Sigmoid colon (tissue), 7 donors: ENCODE measurements around the gene MBOAT7. TPM values are rescaled to one million over a fixed set of nuclear protein-coding genes. Genes with fewer than 3 reads are reported as not detected.

ENCODE experiments used
- DNase-seq: peaks from one replicate; pipeline ENCODE4 v3.0.0-alpha.2; 2019
- H3K27ac ChIP-seq, 4 donors: fragments of 200-600 bp; sonication (generic); one replicate each; pipeline ENCODE4 v1.5.1; 2016 to 2019; ENCODE audit warnings: mild to moderate bottlenecking in 1 of 4
- H3K27me3 ChIP-seq, 3 donors: fragments of 200-600 bp; sonication (generic); one replicate each; pipeline ENCODE4 v1.5.1; 2019; ENCODE audit warnings: mild to moderate bottlenecking in 1 of 3
- H3K36me3 ChIP-seq, 4 donors: fragments of 200-600 bp; sonication (generic); one replicate each; pipeline ENCODE4 v1.5.1; 2016 to 2019
- H3K4me1 ChIP-seq, 4 donors: fragments of 200-600 bp; sonication (generic); one replicate each; pipeline ENCODE4 v1.5.1; 2017 to 2019
- H3K4me3 ChIP-seq, 4 donors: fragments of 200-600 bp; sonication (generic); one replicate each; pipeline ENCODE4 v1.5.1; 2017 to 2019; ENCODE audit warnings: mild to moderate bottlenecking in 2 of 4, moderate library complexity in 1 of 4
- H3K9me3 ChIP-seq, 4 donors: fragments of 200-600 bp in 3 of 4; sonication (generic) in 3 of 4; one replicate each; pipeline versions ENCODE4 v1.5.1 to v1.6.1; 2013 to 2019
- CTCF ChIP-seq, 4 experiments: fragments of 450-650 bp in 3 of 4; fragments of 200-600 bp in 1 of 4; IDR thresholded peaks; one replicate each; pipeline ENCODE4 v1.5.1; 2016 to 2019; ENCODE audit warnings: antibody characterized with exemption in 4 of 4, mild to moderate bottlenecking in 3 of 4, moderate library complexity in 2 of 4
- EP300 ChIP-seq, 4 donors: sonication (generic); formaldehyde crosslinking; IDR thresholded peaks; one replicate each; pipeline ENCODE4 v1.6.1; 2017; ENCODE audit warnings: antibody characterized with exemption in 4 of 4
- POLR2A ChIP-seq, 2 donors: fragments of 450-650 bp; IDR thresholded peaks; one replicate each; pipeline ENCODE4 v1.6.1; 2016; ENCODE audit warnings: antibody characterized with exemption in 2 of 2, mild to moderate bottlenecking in 2 of 2, moderate library complexity in 2 of 2
- POLR2AphosphoS5 ChIP-seq, 4 donors: sonication (generic); formaldehyde crosslinking; IDR thresholded peaks; one replicate each; pipeline ENCODE4 v1.6.1; 2017; ENCODE audit warnings: antibody characterized with exemption in 4 of 4
- WGBS, 2 donors: extraction: QIAGEN DNeasy Blood & Tissue Kit; methylation state at CpG; one replicate each; pipeline ENCODE4 v1.1.7; 2013; 5-methylcytosine and 5-hydroxymethylcytosine counted together
- intact Hi-C: fragments of 100-400 bp; cut with DNase I; formaldehyde crosslinking; loops from one replicate; pipeline ENCODE4 v1.15.1; 2023
- polyA plus RNA-seq, 3 donors: library from polyadenylated mRNA; stranded (reverse); fragments of 200-250 nt; gene quantifications; one replicate each; pipeline ENCODE4 v1.2.3, GENCODE V29; 2013
- total RNA-seq, 4 donors: library from RNA; depleted of rRNA; stranded (reverse); fragments of >200 nt; gene quantifications; one replicate each; pipeline ENCODE4 v1.1.0, GENCODE V29; 2016
- donor health status: healthy with polysubstance abuse.
- donor health status: Bipolar disorder and iron deficiency.
- donor health status: healthy.

MBOAT7 gene
- total and polyA plus RNA-seq, 7 donors, result 15.0 to 79.7 (median 29.3) TPM

GRCh38 chr19:54137699-54138488, 51.5 kb downstream of the MBOAT7 start, which contains the start of gene CNOT3:
CNOT3 (plus strand) TSS chr19:54137762; CDS start chr19:54142979, 5,217 bp downstream.
- peak; percentile 75 to 83 for TF ChIP-seq POLR2A (IDR thresholded peaks at IDR 0.05)
- TF ChIP-seq CTCF (IDR thresholded peaks at IDR 0.05), result no peak
- peak; percentile 79 to 97 (median 94) for TF ChIP-seq POLR2AphosphoS5 (IDR thresholded peaks at IDR 0.05)
- no peaks in the 10 kb centered on the region for H3K9me3 ChIP-seq
- H3K36me3 ChIP-seq, result peaks cover 3 to 18% (median 4%) of the 10 kb centered on the region in 4 donors
- H3K27ac ChIP-seq, result peak within 1 kb of the TSS; percentile 96 to 99 (median 96)
- intact Hi-C loops, result loop anchor here (2.0 kb wide), 2 partner anchors 21 to 23 kb away; partner anchors contain the start of genes LENG1, PRPF31 and TFPT
- no peak for DNase-seq
- 0 to 1% methylated on average over 103 of the region's 103 CpGs for WGBS, 2 donors
- H3K27me3 ChIP-seq, result no peaks in the 10 kb centered on the region
- H3K4me1 ChIP-seq, result peaks cover 0 to 51% (median 44%) of the 10 kb centered on the region in 4 donors
- H3K4me3 ChIP-seq, result peak within 1 kb of the TSS; percentile 99 to 100 (median 100)

GRCh38 chr19:54136864-54137698, 52.3 kb downstream of the MBOAT7 start:
- Histone ChIP-seq H3K36me3 (peaks cover 0 to 18% (median 0%) of the 10 kb centered on the region in 4 donors), H3K4me3 (peak overlapping the region; percentile 99 to 100 (median 100)), H3K4me1 (peaks cover 0 to 51% (median 44%) of the 10 kb centered on the region in 4 donors), H3K27ac (peak overlapping the region; percentile 96 to 99 (median 96)), H3K9me3 (no peaks in the 10 kb centered on the region), H3K27me3 (no peaks in the 10 kb centered on the region)
- WGBS, 2 donors, result 1% methylated on average over 46 of the region's 46 CpGs
- no peak for TF ChIP-seq EP300 (IDR thresholded peaks at IDR 0.05)
- TF ChIP-seq POLR2AphosphoS5 (IDR thresholded peaks at IDR 0.05), result peak; percentile 7 to 66 (median 32)
- TF ChIP-seq POLR2A (IDR thresholded peaks at IDR 0.05), result peak in 1 of 2 donors; percentile 38
- no peak for TF ChIP-seq CTCF (IDR thresholded peaks at IDR 0.05)
- intact Hi-C loops, result loop anchor here (2.0 kb wide), 1 partner anchor 22 kb away; the partner anchor contains the start of genes PRPF31 and TFPT
- DNase-seq, result peak; percentile 100

- Histone ChIP-seq H3K4me1 (peaks cover 0 to 45% (median 41%) of the 10 kb centered on the region in 4 donors), H3K4me3 (peak overlapping the region; percentile 7 to 53 (median 43)), H3K9me3 (no peaks in the 10 kb centered on the region), H3K27me3 (no peaks in the 10 kb centered on the region), H3K27ac (peak overlapping the region; percentile 57 to 76 (median 70)), H3K36me3 (peaks cover 0 to 19% (median 0%) of the 10 kb centered on the region in 4 donors)
- no peak for TF ChIP-seq POLR2A (IDR thresholded peaks at IDR 0.05)
- no peak for DNase-seq
- intact Hi-C loops, result loop anchor here (2.0 kb wide), 1 partner anchor 21 kb away; the partner anchor contains the start of genes PRPF31 and TFPT
- 2 to 6% methylated on average over 30 of the region's 30 CpGs for WGBS, 2 donors
These were observed 53.1 kb downstream of the MBOAT7 start for GRCh38 chr19:54136086-54136863.

- no peak overlapping the region for H3K4me3 ChIP-seq
- no peaks in the 10 kb centered on the region for H3K9me3 ChIP-seq
- intact Hi-C loops, result no loop called here
- no peaks in the 10 kb centered on the region for H3K27me3 ChIP-seq
- DNase-seq, result no peak
- H3K4me1 ChIP-seq, result peaks cover 0 to 24% (median 19%) of the 10 kb centered on the region in 4 donors
- H3K36me3 ChIP-seq, result peaks cover 6 to 37% (median 8%) of the 10 kb centered on the region in 4 donors
- WGBS, 2 donors, result 74 to 76% methylated on average over 2 of the region's 2 CpGs
- no peak overlapping the region for H3K27ac ChIP-seq
- TF ChIP-seq CTCF (IDR thresholded peaks at IDR 0.05), result no peak
- no peak for TF ChIP-seq EP300 (IDR thresholded peaks at IDR 0.05)
- no peak for TF ChIP-seq POLR2AphosphoS5 (IDR thresholded peaks at IDR 0.05)
- no peak for TF ChIP-seq POLR2A (IDR thresholded peaks at IDR 0.05)
These were observed 55.3 kb downstream of the MBOAT7 start for GRCh38 chr19:54133957-54134590.
